NAMALWA (cell line): ENCODE results near the gene ENPP7.

Source experiments
- DNase-seq: peaks from one replicate; pipeline ENCODE4 v3.0.0-alpha.2; 2015; ENCODE audit warnings: low spot score

ENPP7 gene

GRCh38 chr17:79732804-79733691, 2.3 kb downstream of the ENPP7 start:
- peak; percentile 81 for DNase-seq

GRCh38 chr17:79733692-79734070, 2.9 kb downstream of the ENPP7 start:
- DNase-seq: no peak

GRCh38 chr17:79735096-79735495, 4.4 kb downstream of the ENPP7 start:
- no peak for DNase-seq

- DNase-seq: no peak
These were observed 6.5 kb downstream of the ENPP7 start for GRCh38 chr17:79737046-79737921.

- no peak for DNase-seq
These were observed 7.3 kb downstream of the ENPP7 start for GRCh38 chr17:79737922-79738578.

GRCh38 chr17:79738643-79739042, 7.9 kb downstream of the ENPP7 start:
- DNase-seq: no peak

GRCh38 chr17:79739148-79740062, 8.7 kb downstream of the ENPP7 start:
- DNase-seq: no peak

- no peak for DNase-seq
These were observed 9.7 kb downstream of the ENPP7 start for GRCh38 chr17:79740413-79740812.

- no peak for DNase-seq
These were observed 10.6 kb downstream of the ENPP7 start for GRCh38 chr17:79741401-79741750.

GRCh38 chr17:79741751-79742588, 11.2 kb downstream of the ENPP7 start:
- DNase-seq: peak; percentile 80

- no peak for DNase-seq
These were observed 11.8 kb downstream of the ENPP7 start for GRCh38 chr17:79742589-79742918.

- no peak for DNase-seq
These were observed 12.3 kb downstream of the ENPP7 start for GRCh38 chr17:79742951-79743476.

- DNase-seq: no peak
These were observed 12.9 kb downstream of the ENPP7 start for GRCh38 chr17:79743614-79744013.

GRCh38 chr17:79745641-79746105, 14.9 kb downstream of the ENPP7 start:
- DNase-seq: no peak

- no peak for DNase-seq
These were observed 16.3 kb downstream of the ENPP7 start for GRCh38 chr17:79746889-79747507.

- DNase-seq: no peak
These were observed 17.0 kb downstream of the ENPP7 start for GRCh38 chr17:79747508-79748294.

- DNase-seq: no peak
These were observed 17.8 kb downstream of the ENPP7 start for GRCh38 chr17:79748295-79749099.

- DNase-seq: no peak
These were observed 18.5 kb downstream of the ENPP7 start for GRCh38 chr17:79749156-79749815.
